GM19372 (cell line): ENCODE results near the gene POLR2J.
"Not testable (repeated sequence)": the region's sequence is repeated elsewhere in the genome, so short reads cannot be mapped to it uniquely, and the experiment has no call there.

ENCODE experiments used
- ATAC-seq: cut with Tn5 transposase; IDR thresholded peaks from one replicate; pipeline ENCODE4 v1.9.1; 2021; ENCODE audit warnings: mild to moderate bottlenecking, low read depth, moderate library complexity; ENCODE audit not compliant: unreplicated experiment

Gene POLR2J

DNA sequence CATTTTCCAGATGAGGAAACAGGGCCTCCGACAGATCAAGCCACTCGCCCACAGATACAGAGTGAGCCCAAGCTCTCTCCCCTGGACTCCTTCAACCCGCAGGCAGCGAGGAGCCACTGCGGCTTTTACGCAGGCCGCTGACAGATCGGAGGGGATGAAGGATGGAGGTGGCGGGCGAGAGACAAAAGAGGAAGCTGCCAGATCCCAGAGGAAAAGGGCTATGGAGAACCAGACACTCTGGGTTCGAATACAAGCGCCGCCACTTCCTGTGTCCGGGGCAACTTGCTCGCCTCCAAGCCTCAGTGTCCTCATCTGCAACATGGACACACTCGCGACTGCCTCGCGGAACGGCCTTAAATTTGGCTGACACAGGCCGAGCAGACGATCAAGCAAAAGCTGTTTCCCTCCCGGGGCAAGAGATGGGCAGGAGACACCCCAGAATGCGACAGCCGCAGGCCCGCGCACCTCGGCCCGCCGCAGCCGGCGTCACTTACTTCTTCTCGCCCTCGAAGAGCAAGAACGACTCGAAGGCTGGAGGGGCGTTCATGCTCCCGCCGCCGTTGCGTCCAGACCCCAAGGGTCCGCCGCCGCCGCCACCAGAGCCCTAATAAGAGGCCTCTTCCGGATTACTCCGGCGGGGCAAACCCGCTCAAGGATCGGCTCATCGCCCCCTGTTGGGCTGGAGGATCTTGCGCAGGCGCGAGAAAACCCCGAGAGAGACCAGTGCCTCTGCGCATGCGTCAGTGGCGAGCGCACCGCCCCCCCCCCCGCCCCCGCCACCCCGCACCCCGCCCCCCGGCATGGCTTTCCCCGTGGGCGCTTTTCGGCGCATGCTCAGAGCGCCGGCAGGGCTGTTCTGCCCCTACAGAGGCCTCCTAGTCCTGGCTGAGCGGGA is at the start of gene POLR2J:
TSS of gene POLR2J (minus strand) at position 609 of the 895 bp plus-strand sequence. CDS start at position 547, 62 bp downstream.
- ATAC-seq: peak; percentile 93

- not testable (repeated sequence) for ATAC-seq
These were observed 49.4 kb upstream of the POLR2J start for GRCh38 chr7:102527822-102528793.

DNA sequence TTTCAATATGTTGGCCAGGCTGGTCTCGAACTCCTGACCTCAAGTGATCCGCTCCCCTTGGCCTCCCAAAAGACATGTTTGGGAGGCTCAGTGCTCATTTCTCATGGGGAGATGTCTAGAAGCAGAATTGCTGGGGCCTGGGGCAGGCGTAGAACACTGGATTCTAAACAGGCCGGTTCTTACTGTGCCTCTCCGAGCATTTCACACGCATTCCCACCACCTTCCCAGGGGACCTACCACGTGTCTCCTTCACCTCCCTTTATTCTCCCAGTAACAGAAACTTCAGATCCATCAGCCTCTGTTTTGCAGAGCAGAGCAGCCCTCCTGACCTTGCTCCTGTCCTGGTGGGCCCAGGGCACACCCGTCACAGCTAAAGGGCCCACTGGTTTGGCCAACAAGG is 48.5 kb upstream of the POLR2J start:
- not testable (repeated sequence) for ATAC-seq

- ATAC-seq: not testable (repeated sequence)
These were observed 46.1 kb upstream of the POLR2J start for GRCh38 chr7:102524803-102525202.

DNA sequence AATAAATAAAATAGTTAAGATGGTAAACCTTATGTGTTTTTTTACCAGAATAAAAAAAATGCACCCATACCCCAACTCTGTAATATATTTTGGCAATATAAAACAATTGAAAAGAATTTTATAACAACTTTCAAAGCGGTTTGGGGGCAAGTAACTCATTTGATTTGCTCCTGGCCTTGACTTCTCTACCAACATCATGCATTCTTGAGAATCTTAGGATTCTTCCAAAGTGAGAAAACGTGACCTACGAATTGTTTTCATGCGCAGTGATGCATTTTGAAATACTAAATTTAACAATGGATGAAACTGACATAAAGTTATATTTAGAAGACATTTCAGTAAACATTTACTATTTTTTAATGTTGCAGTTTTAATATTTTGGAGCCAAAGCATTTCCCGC is 42.1 kb upstream of the POLR2J start:
- not testable (repeated sequence) for ATAC-seq

DNA sequence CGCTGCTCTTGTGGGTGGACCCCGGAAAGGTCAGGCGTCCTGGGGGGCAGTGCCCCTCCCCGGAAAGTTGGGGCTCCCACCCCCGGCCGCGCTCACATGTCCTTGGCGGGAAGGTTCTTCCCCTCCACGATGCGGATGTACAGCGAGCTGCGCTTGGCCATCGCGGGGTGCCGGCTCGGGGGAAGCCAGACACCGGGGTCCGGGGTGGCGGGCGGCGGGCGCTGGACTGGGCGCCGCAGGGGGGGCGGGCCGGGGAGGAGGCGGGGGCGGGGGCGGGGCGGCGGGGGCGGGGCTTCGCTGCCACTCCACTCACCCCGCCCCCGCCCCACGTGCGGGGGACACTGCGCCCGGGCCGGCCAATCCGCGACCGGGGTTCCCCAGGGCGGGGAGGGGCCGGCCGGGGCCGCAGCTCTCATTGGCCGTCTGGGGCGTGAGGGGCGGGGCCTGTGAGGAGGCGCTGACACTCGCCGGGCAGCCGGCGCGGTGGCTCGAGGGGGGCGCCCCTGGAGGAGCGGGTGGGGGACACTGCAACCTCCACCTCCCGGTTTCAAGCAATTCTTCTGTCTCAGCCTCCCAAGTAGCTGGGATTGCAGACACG is 38.9 kb upstream of the POLR2J start, which contains the start of gene RASA4B:
TSS of gene RASA4B (minus strand) at position 228 of the 598 bp plus-strand sequence. CDS start at position 161, 67 bp downstream.
- ATAC-seq: peak; percentile 87

DNA sequence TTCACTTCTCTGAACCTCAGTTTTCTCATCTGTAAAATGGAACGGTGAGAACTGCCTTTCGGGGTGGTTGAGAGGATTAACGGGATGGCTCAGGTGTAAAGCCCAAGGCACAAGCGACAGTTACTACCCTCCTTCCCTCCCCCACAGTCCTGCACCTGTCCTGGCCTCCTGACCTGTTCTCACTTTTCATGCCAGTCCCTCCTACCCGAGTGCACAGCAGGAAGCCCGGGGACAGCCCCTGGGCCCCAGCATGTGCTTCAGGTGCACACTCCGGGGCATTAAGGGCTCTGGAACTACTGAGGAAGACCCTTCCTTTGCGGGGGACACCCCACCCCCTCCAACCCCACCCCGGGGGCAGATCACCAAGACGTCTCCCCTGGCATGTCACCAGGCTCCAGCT is 38.2 kb upstream of the POLR2J start:
- ATAC-seq: not testable (repeated sequence)

DNA sequence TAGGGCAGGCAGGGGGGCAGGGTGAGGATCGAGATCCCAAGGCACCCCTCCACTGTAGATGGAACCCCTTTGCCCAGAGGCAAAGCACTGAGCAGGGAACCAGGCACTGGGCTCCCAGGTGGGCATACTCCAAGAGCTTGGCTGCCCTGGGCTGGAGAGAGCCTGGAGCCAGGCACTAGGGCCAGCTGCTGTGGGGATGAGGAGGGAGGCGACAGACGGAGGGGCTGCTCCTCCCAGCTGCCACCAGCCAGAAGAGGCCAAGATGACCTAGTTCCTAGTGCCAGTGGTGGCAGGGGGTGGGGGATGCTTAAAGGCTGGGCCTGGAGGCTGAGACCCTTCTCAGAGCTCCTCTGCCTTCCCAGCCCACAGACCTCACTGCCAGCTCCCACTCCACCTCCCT is 37.2 kb upstream of the POLR2J start:
- not testable (repeated sequence) for ATAC-seq

DNA sequence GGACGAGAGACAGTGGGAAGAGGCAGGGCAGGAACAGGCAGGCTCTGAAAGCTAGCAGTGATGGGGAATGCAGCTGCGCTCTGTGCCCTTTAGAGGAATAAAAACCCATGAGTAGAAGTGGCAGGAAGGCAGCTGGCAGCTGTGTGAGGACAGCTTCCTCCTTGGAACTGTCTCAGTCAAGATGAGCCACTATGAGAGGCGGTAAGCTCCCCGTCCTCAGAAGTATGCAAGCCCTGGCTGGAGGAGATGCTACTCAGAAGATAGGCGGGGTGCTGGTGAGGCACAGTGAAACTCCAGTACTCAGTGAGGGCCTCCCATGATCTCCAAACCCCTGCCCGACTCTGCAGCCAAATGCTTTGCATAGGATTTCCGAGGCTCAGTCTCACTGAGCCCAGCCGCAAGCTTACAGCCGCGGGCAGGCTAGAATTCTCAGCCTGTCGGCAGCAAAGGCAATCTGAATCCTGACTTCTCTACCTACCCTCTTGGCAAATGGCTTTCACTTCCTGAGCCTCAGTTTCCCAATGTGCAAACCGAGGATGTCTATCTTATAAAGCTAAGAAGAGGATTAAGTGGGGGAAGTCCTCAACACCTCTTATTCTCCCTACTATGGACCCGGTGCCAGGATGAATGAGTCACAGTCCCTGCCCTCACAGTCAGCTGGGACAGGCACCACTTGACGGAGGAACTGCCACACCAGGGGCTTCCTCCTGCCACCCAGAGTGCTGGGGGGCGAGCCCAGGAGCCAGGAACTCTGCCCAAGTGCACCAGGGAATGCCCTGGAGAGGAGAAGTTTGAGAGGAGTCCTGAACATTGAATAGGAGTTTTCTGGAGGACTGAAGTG is 36.4 kb upstream of the POLR2J start:
- peak; percentile 56 for ATAC-seq

- ATAC-seq: not testable (repeated sequence)
These were observed 34.0 kb upstream of the POLR2J start for GRCh38 chr7:102512642-102513221.

- peak; percentile 42 for ATAC-seq
These were observed 33.3 kb upstream of the POLR2J start for GRCh38 chr7:102511860-102512522.

DNA sequence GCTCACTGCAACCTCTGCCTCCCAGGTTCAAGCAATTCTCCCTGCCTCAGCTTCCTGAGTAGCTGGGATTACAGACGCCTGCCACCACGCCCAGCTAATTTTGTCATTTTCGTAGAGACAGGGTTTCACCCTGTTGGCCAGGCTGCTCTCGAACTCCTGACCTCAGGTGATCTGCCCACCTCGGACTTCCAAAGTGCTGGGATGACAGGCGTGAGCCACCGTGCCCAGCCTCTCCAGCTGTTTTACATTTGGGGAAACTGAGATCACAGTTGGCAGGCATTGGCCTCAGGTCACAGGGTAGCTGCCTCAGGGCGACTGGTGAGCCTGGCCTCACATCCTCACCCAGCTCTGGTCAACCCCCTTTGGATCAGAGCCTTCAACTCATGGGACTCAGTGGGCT is 31.9 kb upstream of the POLR2J start:
- ATAC-seq: not testable (repeated sequence)

GRCh38 chr7:102507410-102508088 is 28.8 kb upstream of the POLR2J start:
- not testable (repeated sequence) for ATAC-seq

DNA sequence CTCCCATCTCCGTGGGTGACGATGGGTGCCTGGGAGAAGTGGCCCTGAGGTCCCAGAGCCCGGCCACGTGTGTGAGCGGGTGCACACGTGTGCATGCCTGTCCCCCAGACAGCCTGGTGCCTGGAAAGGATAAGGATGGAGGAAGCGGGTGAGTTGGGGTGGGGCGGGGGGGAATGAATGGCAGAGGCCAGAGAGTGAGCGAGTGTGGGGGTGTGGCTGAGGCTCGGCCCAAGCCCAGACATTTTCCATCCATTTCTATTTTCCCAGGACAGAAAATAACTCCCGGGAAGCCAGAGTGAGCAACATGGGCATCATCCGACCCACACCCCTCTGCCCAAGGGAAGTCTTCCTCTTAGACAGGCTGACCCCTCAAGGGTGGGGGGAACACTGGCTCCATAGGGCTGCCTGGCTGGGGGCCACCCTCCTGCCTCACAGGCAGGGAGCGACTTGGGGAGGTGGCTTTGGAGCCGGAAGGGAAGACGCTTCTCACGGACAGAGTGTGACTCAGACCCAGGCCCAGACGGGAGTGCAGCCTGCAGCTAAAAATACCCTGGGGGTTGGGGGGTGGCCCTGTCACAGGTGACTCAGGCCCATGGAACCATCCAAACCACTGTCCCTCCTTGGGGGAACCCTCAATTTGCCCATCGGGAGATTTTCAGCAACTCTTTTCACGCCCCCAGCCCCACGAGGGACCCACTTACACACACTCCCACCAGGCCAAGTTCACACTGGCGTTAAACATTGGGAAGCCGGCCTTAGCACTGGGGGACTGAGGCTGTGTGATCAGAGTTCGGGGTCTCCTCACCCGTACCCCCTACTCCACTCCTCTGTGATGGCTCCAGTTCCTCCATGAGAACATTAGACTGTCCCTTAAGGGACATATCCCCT is 26.8 kb upstream of the POLR2J start:
- not testable (repeated sequence) for ATAC-seq

DNA sequence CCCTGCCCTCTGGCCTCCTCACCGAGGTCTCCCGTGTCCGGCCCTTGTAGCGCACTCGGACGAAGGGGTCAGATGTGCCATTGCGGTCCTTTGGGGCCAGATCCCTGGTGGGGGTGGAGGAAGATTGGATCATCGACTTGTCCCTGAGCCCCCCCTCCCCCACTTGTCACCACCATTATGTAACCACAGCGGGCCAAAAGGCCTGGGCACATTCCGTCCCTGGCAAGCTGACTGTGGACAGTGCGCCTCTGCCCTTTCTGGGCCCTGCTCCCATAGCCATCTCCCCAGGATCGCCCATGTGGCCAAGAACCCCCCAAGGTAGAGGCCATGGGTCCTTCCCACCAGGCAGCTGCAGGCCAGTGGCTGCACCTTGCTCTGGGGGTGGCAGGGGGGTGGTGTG is 24.4 kb upstream of the POLR2J start:
- ATAC-seq: not testable (repeated sequence)

DNA sequence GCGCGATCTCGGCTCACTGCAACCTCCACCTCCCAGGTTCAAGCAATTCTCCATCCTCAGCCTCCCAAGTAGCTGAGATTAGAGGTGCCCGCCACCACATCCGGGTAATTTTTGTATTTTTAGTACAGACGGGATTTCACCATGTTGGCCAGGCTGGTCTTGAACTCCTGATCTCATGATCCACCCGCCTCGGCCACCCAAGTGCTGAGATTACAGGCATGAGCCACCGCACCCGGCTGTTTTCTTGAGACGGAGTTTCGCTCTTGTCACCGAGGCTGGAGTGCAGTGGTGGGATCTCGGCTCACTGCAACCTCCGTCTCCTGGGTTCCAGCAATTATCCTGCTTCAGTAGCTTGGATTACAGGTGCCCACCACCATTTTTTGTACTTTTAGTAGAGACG is 19.6 kb upstream of the POLR2J start:
- ATAC-seq: not testable (repeated sequence)

GRCh38 chr7:102497308-102497707 is 18.6 kb upstream of the POLR2J start:
- not testable (repeated sequence) for ATAC-seq
